A549 treated with AZD2906 at 1 μM for 4 hours (cell line): ENCODE data around the gene KCNJ16. TPM values are rescaled to one million over a fixed set of nuclear protein-coding genes. Genes with fewer than 3 reads are reported as not detected.

Experiments used
- total RNA-seq: library from RNA; stranded (reverse); fragments of 200-300 nt; extraction: Qiagen RNA extraction; gene quantifications from 5 replicates; pipeline ENCODE4 v1.2.3, GENCODE V29; 2022

The KCNJ16 gene
- total RNA-seq, result 0.21 to 0.41 TPM (median 0.31 TPM) in 5 replicates

DNA sequence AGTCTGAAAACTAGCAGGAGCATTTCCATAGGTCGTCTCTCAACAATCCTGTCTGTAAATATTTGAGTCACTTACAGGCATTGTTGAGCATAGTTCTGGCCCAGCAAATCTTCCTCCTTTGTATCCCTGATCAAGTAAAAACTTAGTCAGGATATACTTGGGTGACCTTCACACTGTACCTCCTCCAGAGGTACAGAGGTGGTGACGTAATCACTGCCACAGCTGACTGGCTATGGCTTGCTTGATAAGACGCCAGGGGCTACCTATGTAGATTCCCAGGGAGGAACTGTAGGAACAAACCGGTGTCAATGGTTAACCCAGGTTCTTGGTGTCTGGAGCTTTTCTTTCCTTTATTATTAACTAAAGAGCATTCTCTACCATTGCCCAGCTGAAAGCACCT lies at the start of gene KCNJ16:
Gene KCNJ16, plus strand, starts transcription at position 270 of the 400 bp plus-strand sequence. CDS start 56,863 bp downstream, outside the sequence.

DNA sequence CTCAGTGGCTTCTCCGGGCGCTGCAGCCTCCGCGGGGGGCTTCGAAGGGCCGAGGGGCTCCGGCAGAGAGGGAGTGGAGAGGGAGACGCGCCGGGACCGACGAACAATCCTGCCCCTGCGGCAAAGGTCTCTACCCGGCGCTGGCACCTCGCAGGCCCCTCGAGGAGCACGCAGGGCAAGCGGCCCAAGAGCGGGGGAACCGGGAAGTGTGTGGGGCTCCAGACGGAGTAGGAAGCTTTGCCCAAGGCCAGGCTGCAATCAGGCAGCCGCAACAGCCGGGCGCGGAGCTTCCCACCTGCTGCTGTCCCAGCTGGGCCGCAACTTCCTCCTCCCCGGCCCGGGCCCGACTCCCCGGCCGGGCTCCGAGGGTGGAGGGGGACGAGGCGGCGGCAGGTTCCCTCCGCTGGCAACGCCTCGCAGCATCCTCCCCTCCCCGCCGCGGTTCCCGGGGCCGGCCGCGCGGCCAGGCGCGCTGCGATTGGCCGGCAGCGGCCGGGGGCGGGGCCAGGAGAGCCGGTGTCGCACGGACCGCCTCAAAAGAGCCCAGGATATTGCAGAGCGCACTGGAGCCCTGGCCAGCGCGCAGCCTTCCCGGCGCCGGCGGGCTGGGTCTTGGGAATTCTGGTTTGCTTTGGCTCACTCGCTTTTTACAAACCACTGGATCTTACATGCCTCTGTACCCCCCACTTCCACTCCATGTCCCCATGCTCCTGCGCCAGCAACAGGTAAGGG lies 94.1 kb downstream of the KCNJ16 start, which contains the start of gene KCNJ2:
Gene KCNJ2, plus strand, starts transcription at position 556 of the 732 bp plus-strand sequence. CDS start 5,508 bp downstream, outside the sequence.

Other genes with a start within 250 kb of the KCNJ16 start
- gene KCNJ2, start 94.3 kb downstream of the KCNJ16 start, total RNA-seq, result 0.03 to 0.10 TPM (median 0.06 TPM) in 5 replicates